GM19043 (cell line): ENCODE results near the gene OGFR.
A peak's percentile ranks its signal among the peaks of the same experiment; 100 is the strongest.
"Not testable (repeated sequence)": the region's sequence is repeated elsewhere in the genome, so short reads cannot be mapped to it uniquely, and the experiment has no call there.

Experiments
- ATAC-seq: cut with Tn5 transposase; IDR thresholded peaks from one replicate; pipeline ENCODE4 v1.9.1; 2021; ENCODE audit warnings: low read depth; ENCODE audit not compliant: unreplicated experiment

Gene OGFR

DNA sequence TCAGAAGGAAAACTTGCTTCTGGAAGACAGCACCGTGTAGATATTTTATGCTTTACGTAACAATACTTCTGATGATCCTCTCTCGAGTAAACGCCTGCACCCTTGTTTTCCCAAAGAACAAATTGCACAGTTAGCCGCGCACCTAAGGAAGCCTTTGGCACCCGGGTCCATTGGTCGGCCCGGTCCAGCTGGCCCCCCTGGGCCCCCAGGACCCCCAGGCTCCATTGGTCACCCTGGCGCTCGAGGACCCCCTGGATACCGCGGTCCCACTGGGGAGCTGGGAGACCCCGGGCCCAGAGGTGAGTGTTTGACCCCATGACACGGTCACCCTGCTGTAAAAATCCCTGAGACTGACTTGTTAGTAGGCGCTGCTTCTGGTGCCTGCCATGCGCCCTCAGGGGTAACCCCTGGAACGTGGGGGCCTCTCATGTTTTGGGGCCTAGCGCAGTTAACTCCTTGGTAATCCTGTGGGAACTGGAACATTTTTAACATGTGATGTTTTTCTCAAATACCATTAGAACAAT, 32.4 kb downstream of the OGFR start:
- no peak for ATAC-seq

DNA sequence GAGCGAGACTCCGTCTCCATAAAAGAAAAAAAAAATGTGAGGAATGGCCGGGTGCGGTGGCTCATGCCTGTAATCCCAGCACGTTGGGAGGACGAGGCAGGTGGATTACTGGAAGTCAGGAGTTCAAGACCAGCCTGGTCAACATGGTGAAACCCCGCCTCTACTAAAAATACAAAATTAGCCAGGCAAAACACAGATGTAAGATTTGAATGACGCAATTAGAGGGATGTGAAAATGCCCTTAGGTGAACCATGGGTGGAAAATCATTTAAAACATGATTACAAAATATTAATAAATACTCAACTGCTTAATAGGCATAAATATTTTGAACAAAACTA, 33.1 kb downstream of the OGFR start:
- peak; percentile 14 for ATAC-seq

DNA sequence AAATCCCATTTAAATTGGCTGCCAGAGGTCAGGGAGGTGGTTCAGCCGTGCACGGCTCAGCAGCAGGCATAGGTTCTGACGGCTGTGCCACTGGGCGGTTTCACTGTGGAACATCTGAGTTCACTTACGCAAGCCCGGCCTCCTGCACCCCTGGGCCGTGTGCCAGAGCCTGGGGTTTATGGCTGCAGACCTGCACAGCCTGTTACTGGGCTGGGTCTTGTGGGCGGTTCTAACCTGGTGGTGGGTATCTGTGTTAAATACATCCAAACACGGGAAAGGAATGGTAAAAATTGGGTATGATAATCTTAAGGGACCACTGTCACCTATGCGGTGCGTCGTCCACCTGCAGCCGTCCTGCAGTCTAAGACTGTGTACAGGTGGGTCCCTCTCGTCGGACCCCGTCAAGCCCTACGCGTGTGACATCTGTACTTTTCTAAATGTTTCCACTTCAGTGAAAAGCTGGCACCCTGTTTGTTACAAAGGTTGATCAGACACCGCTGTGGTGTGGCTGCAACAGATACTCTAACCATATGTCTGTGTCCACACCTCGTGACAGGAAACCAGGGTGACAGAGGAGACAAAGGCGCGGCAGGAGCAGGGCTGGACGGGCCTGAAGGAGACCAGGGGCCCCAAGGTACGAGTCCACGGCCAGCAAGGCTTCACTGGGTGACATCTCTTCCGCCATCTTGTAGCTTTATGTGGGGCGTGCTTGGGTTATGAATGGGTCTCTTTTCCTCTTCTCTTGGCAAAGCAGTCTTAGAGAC, 33.7 kb downstream of the OGFR start:
- ATAC-seq, result peak; percentile 61

DNA sequence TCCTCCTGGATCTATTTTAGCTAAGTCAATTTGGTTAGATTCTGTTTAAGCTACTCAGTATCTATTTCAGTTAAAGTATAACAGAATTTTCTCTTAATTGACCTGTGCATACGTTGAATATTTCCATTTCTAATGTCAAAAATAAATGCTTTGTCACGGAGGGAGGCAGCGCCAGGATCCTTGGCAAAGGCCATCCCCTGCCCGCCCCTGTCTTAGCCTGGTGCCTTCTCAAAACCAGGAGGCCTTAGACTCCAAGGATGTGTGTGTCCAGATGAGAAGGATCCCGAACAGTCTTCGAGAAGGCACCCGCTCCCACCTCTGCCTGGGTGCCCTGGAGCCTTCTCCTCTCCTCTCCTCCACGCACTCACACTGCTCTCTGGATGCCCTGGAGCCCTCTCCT, 34.6 kb downstream of the OGFR start:
- ATAC-seq, result no peak

DNA sequence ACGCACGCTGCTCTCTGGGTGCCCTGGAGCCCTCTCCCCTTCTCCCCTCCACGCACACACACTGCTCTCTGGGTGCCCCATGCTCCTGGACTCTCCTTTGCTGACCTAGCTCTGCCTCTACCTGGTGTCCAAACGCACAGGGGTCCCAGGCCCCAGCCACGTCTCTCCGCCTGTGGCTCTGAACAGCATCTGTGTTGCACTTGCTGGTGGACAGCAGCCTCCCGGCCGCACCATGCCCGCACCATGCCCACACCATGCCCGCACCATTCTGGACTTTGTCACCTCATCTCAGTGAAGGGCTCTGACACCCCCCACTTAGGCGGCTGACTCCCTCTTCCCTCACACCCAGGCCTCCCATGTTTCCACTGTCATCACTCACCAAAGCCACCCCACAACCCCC, 35.2 kb downstream of the OGFR start:
- ATAC-seq, result no peak

DNA sequence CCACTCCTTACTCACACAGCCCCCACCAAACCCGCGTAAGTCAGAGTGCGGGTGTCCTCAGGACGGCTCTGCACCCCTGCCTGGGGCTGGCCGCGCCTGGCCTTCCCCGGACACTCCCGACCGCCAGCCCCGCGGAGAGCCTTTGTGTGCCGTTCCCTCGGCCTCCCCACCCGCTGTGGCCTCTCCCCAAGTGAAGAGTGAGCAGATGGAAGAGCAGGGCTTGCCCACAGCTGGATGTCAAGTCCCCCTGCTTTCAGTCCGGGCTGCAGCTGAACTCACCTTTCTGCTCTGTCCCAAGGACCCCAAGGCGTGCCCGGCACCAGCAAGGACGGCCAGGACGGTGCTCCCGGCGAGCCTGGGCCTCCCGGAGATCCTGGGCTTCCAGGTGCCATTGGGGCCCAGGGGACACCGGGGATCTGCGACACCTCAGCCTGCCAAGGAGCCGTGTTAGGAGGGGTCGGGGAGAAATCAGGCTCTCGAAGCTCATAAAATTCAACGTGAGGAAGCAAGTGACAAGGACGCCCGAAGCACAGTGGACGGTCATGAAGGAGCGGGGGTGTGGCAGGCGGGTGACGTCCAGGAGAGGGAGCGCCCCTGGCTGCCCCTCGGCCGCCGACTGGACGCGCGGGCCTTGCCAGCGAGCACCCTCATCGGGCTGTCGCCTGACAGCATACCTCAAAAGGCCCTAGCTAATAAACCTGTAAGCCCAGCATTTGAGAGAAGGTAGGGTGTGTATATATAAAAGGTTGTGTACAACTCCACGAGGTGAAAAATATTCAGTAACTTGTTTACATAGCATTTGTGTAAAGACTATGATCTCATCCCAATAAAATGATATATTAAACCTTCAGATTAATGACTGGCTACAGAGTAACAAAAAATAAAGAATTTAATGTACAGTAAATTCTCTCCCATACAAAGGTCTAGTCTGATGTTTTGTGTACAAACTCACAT, 35.9 kb downstream of the OGFR start:
- no peak for ATAC-seq

DNA sequence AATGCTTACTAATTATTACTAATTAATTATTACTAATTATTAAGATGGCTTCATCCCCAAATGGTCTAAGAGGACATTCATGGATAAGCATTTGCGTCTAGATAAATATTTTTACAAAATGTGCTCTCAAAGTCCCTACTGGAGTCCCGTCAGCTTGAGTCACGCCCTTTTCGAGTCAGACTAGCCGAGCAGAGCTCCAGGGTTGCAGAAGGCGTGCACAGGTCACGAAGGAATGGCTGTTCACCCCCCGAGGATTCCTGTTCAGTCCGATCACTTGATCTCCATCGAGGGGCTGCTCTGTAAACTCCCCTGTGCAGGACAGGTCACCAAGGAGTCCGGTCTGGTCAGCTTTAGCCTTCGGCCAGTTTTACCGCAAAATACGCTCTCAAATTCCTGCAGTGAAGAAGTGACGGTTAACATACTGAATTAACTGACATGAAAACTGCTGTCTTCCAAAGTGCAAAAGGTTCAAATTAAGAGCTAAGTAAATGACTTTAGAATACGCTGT, 37.1 kb downstream of the OGFR start:
- ATAC-seq, result no peak

DNA sequence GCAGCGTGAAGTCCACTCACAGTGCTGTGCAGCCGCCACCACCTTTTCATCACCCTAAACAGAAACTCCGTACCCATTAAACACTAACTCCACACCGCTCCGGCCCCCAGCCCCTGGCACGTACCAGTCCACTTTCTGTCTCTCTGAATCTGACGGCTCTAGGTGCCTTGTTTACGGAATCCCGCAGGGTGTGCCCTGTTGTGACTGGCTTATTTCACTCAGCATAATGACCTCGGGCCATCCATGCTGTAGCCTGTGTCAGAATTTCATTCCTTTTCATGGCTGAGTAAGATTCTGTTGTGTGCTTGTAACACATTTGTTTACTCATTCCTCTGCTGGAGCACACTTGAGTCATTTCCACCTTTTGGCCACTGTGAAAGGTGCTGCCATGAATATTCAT, 39.0 kb downstream of the OGFR start:
- no peak for ATAC-seq

DNA sequence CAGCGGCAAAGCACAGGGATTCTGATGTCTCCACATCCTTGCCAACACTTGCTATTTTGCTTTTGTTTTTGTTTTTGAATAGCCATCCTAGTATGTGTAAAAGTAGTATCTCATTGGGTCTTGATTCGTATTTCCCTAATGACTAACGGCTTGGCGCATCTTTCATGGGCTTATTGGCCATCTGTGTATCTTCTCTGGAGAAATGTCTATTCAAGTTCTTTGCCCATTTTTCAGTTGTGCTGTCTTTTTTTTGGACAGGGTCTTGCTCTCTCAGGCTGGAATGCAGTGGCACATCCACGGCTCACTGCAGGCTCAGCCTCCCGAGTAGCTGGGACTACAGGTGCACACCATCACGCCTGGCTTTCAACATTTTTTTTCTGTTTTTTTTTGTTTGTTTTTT, 39.5 kb downstream of the OGFR start:
- ATAC-seq, result no peak

DNA sequence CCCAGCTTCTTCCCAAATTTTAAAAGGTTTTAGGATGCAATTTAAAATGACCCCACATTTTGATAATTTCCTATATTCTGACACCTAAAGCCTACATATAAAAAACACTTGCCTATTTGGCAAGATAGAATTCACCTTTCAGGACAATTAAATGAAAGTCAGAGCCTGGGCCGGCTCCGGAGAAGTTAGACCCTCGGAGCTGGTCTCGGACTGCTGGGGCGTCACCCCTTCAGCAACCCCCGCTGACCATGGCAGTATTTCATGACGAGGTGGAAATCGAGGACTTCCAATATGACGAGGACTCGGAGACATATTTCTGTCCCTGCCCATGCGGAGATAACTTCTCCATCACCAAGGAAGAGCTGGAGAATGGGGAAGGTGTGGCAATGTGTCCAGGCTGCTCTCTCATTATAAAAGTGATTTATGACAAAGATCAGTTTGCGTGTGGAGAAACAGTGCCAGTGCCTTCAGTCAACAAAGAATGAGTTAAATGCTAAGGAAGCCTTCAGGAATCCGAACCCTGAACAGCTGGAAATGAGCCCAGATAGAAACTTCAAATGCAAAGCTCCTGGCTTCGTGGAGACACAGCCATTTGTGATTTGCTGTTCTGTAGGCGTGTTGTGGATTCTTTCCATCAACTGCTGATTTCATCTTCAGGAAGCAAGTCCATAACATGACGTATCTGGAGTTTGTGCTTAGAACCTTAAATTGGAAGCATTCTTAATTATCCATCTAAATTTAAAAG, 41.0 kb downstream of the OGFR start:
- ATAC-seq, result no peak

DNA sequence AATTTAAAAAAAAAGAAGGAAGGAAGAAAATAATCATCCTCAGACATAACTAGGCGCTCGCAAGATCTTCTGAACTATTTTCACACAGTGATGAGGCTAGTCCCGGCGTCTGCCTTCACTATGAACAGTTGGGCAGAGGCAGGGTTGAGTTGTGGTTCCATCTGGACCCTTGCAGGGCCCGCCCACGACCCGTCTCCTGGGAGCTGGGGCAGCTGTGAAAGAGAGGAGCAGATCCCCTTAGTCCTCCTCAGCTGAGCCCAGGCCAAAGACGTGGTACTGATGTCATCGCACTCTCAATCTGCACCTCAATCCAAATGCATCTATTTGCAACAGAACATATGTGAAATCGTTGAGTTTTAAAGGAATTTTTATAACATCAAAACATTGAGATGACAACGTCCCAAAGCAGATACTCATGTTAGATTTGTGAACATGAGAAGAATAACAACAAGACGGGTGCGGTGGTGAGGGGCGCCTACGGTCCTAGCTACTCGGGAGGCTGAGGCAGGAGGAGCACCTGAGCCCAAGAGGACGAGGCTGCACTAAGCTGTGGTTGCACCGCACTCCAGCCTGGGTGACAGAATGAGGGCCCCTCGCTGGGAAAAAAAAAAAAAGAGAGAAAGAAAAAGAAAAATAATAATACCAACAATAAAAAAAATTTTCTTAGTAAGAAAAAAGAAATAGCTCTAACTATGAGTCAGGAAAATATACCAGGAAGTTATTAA, 41.7 kb downstream of the OGFR start:
- ATAC-seq, result no peak

DNA sequence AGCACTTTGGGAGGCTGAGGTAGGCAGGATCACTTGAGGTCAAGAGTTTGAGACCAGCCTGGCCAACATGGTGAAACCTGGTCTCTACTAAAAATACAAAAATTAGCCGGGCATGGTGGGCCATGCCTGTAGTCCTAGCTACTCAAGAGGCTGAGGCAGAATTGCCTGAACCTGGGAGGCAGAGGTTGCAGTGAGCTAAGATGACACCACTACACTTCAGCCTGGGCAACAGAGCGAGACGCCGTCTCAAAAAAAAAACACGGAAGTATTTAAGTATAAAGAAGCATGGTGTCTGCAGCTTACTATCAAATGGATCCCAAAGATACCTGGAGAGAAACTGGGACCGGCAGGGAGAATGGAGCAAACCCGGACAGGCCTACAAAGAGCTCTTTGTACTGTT, 44.3 kb downstream of the OGFR start:
- not testable (repeated sequence) for ATAC-seq

DNA sequence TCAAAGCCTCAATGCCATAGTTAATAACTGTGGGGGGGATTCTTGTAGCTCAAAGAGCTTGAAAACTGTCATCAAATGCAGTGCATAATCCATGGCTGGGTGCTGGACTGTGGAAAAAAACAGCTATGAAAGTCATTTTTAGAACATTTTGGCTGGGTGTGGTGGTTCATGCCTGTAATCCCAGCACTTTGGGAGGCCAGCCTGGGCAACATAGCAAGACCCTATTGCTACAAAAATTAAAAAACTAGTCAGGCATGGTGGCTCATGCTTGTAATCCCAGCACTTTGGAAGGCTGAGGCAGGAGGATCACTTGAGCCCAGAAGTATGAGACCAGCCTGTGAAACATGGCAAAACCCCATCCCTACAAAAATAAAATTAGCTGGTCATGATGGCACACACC, 44.8 kb downstream of the OGFR start:
- ATAC-seq, result no peak

DNA sequence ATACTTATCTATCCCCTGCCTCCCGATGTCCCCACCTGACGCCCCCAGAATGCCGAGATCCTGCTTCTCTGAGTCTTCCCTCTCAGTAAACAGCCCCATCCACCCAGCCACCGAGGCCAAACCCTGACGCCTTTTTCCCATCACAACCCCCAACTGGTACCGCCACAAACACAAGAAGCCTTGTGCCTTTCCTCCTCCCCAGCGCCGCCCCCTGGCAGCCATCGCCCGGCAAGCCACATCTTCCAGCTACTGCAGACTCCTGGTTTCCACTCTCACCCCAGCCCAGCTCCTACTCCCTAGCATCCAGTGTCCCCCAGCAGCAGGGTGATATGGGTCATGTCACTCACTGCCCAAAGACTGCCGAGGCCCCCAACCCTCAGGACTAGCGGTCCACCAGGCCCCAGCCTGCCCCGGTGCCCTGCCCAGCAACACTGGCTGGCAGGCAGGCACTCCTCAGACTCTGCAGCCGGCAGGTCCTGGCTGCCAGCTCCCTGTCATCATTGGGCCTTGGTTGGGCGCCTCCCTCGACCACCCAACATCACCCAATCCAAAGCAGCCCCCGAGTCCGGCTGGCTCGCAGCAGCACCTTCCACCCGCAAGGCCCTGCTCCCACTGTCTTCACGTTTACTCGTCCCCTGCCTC, 45.8 kb downstream of the OGFR start:
- ATAC-seq, result no peak

DNA sequence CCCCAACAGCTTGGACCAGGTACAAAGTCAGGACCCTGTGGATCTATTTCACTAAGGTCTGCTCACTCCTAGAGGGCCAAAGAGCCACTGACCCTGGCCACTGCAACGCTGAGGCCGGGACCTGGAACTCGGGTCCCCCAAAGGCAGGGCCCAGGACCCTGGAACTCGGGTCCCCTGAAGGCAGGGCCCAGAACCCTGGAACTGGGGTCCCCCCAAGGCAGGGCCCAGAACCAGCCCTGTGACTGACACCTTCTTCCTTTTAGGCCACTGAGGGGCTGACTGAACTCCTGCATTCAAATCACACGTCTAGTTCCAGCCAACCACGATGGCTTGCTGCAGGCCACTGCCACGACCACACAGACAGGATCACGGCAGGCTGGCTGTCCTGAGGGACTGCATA, 47.6 kb downstream of the OGFR start:
- no peak for ATAC-seq

DNA sequence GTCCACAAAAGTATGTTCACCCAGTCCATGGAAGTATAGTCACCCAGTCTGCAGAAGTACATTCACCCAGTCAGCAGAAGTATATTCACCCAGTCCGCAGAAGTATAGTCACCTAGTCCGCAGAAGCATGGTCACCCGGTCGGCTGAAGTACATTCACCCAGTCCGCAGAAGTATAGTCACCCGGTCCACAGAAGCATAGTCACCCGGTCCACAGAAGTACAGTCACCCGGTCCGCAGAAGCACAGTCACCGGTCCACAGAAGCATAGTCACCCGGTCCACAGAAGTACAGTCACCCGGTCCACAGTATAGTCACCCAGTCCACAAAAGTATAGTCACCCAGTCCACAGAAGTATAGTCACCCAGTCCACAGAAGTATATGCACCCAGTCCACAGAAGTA, 48.2 kb downstream of the OGFR start:
- no peak for ATAC-seq

DNA sequence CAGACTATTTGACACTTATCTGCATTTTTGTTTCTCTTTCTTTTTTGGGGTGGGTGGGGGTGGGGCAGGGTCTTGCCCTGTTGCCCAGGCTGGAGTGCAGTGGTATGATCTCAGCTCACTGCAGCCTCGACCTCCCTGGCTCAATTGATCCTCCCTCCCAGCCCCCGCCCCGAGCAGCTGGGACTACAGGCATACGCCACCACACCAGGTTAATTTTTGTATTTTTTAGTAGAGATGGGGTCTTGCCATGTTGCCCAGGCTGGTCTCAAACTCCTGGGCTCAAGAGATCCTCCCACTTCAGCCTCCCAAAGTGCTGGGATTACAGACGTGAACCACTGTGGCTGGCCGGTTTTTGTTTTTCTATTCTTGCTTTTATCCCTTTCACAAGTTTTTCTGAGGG, 48.7 kb downstream of the OGFR start:
- ATAC-seq, result not testable (repeated sequence)

DNA sequence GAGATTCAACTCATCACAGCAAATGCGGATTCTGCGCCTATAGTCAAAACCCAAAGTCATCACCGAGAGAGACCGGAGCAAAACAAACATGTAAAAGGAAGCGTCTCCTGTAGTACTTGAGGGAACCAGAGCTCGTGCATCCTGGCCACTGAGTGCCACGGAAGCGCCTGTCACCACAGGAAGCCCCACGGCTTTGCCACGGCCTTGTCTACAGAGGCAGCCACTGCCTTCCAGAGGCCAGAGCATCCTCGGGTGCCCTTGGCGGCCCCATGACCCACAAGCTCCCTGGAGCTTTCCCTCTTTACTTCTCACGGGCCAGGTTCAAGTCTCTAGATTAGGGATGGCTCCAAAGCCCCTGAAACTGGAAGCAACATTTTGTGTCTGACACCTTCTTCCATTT, 49.5 kb downstream of the OGFR start:
- no peak for ATAC-seq

DNA sequence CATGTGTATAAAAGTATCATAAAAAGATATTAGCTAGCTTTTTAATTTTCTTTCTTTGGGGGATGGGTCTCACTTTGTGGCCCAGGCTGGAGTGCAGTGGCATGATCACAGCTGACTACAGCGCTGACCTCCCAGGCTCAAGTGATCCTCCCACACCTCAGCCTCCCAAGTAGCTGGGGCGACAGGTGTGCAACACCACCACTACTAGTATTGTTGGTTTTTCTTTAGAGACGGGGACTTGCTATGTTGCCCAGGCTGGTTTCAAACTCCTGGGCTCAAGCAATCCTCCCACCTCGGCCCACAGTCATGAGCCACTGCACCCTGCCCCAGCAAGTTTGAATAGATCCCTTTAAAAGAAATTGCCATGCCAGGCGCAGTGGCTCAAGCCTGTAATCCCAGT, 50.5 kb downstream of the OGFR start:
- no peak for ATAC-seq
